Gastrocnemius medialis (tissue), 4 donors: ENCODE measurements around the gene ACYP1. TPM values are rescaled to one million over a fixed set of nuclear protein-coding genes. Genes with fewer than 3 reads are reported as not detected.

ENCODE experiments used
- ATAC-seq, 2 donors: fragments of 150-250 bp; one replicate each; pipeline ENCODE4 v1.9.1; 2016
- DNase-seq, 2 donors: peaks; one replicate each; pipeline ENCODE4 v3.0.0-alpha.2; 2019
- H3K27ac ChIP-seq, 4 donors: fragments of 200-600 bp; sonication (generic); 1 replicate in 1 of 4; 2 replicates in 3 of 4; pipeline ENCODE4 v1.5.1; 2016 to 2018; ENCODE audit warnings: mild to moderate bottlenecking in 2 of 4, moderate library complexity in 1 of 4
- H3K27me3 ChIP-seq, 3 donors: fragments of 200-600 bp; sonication (generic) in 2 of 3; 1 replicate in 1 of 3; 2 replicates in 2 of 3; pipeline versions ENCODE4 v1.5.1 to v1.6.0; 2016 to 2019; ENCODE audit warnings: mild to moderate bottlenecking in 1 of 3, moderate library complexity in 1 of 3
- H3K36me3 ChIP-seq, 2 donors: fragments of 200-600 bp; sonication (generic) in 1 of 2; one replicate each; pipeline ENCODE4 v1.5.1; 2017 to 2018
- H3K4me1 ChIP-seq, 2 donors: fragments of 200-600 bp; sonication (generic) in 1 of 2; one replicate each; pipeline ENCODE4 v1.5.1; 2016 to 2017; ENCODE audit warnings: mild to moderate bottlenecking in 2 of 2
- H3K4me3 ChIP-seq, 4 donors: fragments of 200-600 bp; sonication (generic) in 3 of 4; 1 replicate in 1 of 4; 2 replicates in 3 of 4; pipeline ENCODE4 v1.5.1; 2016 to 2019; ENCODE audit warnings: mild to moderate bottlenecking in 2 of 4
- H3K9me3 ChIP-seq, 3 donors: fragments of 200-600 bp; sonication (generic) in 2 of 3; 1 replicate in 1 of 3; 2 replicates in 2 of 3; pipeline ENCODE4 v1.5.1; 2016 to 2019
- CTCF ChIP-seq, 5 experiments: fragments of 450-650 bp in 3 of 5; fragments of 200-600 bp in 2 of 5; sonication (generic) in 2 of 5; IDR thresholded peaks in 4 of 5; conservative IDR thresholded peaks in 1 of 5; 1 replicate in 4 of 5; 2 replicates in 1 of 5; pipeline ENCODE4 v1.5.1; 2016 to 2019; ENCODE audit warnings: antibody characterized with exemption in 5 of 5, mild to moderate bottlenecking in 3 of 5, moderate library complexity in 3 of 5
- POLR2A ChIP-seq, 2 donors: fragments of 450-650 bp; IDR thresholded peaks; one replicate each; pipeline ENCODE4 v1.6.1; 2017; ENCODE audit warnings: antibody characterized with exemption in 2 of 2, mild to moderate bottlenecking in 2 of 2, moderate library complexity in 2 of 2
- in situ Hi-C, 4 donors: fragments of 200-750 bp; cut with MboI; loops; one replicate each; pipeline versions ENCODE4 v1.15.0 to v1.8.0; 2017; ENCODE audit warnings: low sequenced_read_pairs in 4 of 4
- intact Hi-C: fragments of 100-400 bp; cut with DNase I; formaldehyde crosslinking; loops from one replicate; pipeline ENCODE4 v1.15.1; 2023; ENCODE audit warnings: low total_unique reads
- total RNA-seq, 4 donors: library from RNA; depleted of rRNA; stranded (reverse); fragments of >200 nt; gene quantifications; one replicate each; pipeline versions ENCODE4 v1.1.0 to v1.2.3, GENCODE V29; 2016

Gene ACYP1
- total RNA-seq, 4 donors from 2014 or later = 12.8 to 41.2 (median 22.9) TPM

GRCh38 chr14:75059642-75060041 is 4.2 kb downstream of the ACYP1 start:
- no peaks in the 10 kb centered on the region for H3K36me3 ChIP-seq
- intact Hi-C loops = no loop called here
- no peaks in the 10 kb centered on the region for H3K9me3 ChIP-seq
- H3K27ac ChIP-seq = no peak overlapping the region
- ATAC-seq = no peak
- H3K4me1 ChIP-seq = peaks cover 9 to 13% of the 10 kb centered on the region in 2 donors
- TF ChIP-seq CTCF (IDR thresholded peaks at IDR 0.05 in 4 of 5, conservative IDR thresholded peaks at IDR 0.05 in 1 of 5) (no peak), POLR2A (IDR thresholded peaks at IDR 0.05) (no peak)
- H3K27me3 ChIP-seq = no peaks in the 10 kb centered on the region
- in situ Hi-C loops = no loop called here
- H3K4me3 ChIP-seq = no peak overlapping the region
- DNase-seq = no peak

GRCh38 chr14:75054421-75054820 is 9.4 kb downstream of the ACYP1 start:
- Histone ChIP-seq H3K36me3 (no peaks in the 10 kb centered on the region), H3K4me3 (no peak overlapping the region), H3K27me3 (no peaks in the 10 kb centered on the region), H3K4me1 (peaks cover 15% of the 10 kb centered on the region in 2 donors), H3K9me3 (no peaks in the 10 kb centered on the region), H3K27ac (no peak overlapping the region)
- DNase-seq (no peak), ATAC-seq (no peak)
- in situ Hi-C loops = no loop called here
- TF ChIP-seq POLR2A (IDR thresholded peaks at IDR 0.05) (no peak), CTCF (IDR thresholded peaks at IDR 0.05 in 4 of 5, conservative IDR thresholded peaks at IDR 0.05 in 1 of 5) (no peak)
- intact Hi-C loops = no loop called here

GRCh38 chr14:75053396-75054291 is 10.2 kb downstream of the ACYP1 start:
- no peak overlapping the region for H3K27ac ChIP-seq
- DNase-seq (no peak), ATAC-seq (no peak)
- in situ Hi-C loops (no loop called here), intact Hi-C loops (no loop called here)
- TF ChIP-seq CTCF (IDR thresholded peaks at IDR 0.05 in 4 of 5, conservative IDR thresholded peaks at IDR 0.05 in 1 of 5) (no peak), POLR2A (IDR thresholded peaks at IDR 0.05) (no peak)
- peaks cover 18 to 20% of the 10 kb centered on the region in 2 donors for H3K4me1 ChIP-seq
- H3K27me3 ChIP-seq = no peaks in the 10 kb centered on the region
- no peaks in the 10 kb centered on the region for H3K36me3 ChIP-seq
- no peaks in the 10 kb centered on the region for H3K9me3 ChIP-seq
- H3K4me3 ChIP-seq = no peak overlapping the region

GRCh38 chr14:75051556-75051899 is 12.3 kb downstream of the ACYP1 start:
- DNase-seq (no peak), ATAC-seq (no peak)
- Histone ChIP-seq H3K27ac (peak overlapping the region; percentile 81 to 91 (median 88)), H3K27me3 (no peaks in the 10 kb centered on the region), H3K4me3 (peak overlapping the region; percentile 45 to 77 (median 60)), H3K36me3 (no peaks in the 10 kb centered on the region), H3K4me1 (peaks cover 21 to 30% of the 10 kb centered on the region in 2 donors), H3K9me3 (no peaks in the 10 kb centered on the region)
- TF ChIP-seq CTCF (IDR thresholded peaks at IDR 0.05 in 4 of 5, conservative IDR thresholded peaks at IDR 0.05 in 1 of 5) (no peak), POLR2A (IDR thresholded peaks at IDR 0.05) (no peak)
- intact Hi-C loops = loop anchor here (2.0 kb wide), 1 partner anchor 13 kb away; the partner anchor contains the start of gene ACYP1
- in situ Hi-C loops = no loop called here
